ENCODE measurements around the gene CLSTN2.

The CLSTN2 gene

GRCh38 chr3:140349938-140350337, 415.0 kb downstream of the CLSTN2 start:
- TF ChIP-seq CTCF (IDR thresholded peaks at IDR 0.05; ENCODE audit: insufficient read depth, low read depth, low read length, missing control alignments) = no peak
- H3K4me3 ChIP-seq (ENCODE audit: low read depth, low read length) = no peak overlapping the region

GRCh38 chr3:140351466-140351865, 416.5 kb downstream of the CLSTN2 start:
- no peak for DNase-seq (ENCODE audit: low read depth)
- H3K4me3 ChIP-seq (ENCODE audit: low read depth, low read length) = no peak overlapping the region
- TF ChIP-seq CTCF (IDR thresholded peaks at IDR 0.05; ENCODE audit: insufficient read depth, low read depth, low read length, missing control alignments) = no peak

More at GRCh38 chr3:140349938-140350337, 415.0 kb downstream of the CLSTN2 start:
- no peak for DNase-seq (ENCODE audit: low read depth)

- no peak for DNase-seq (ENCODE audit: low read depth)
- no peak for TF ChIP-seq CTCF (IDR thresholded peaks at IDR 0.05; ENCODE audit: insufficient read depth, low read depth, low read length, missing control alignments)
- H3K4me3 ChIP-seq (ENCODE audit: low read depth, low read length) = no peak overlapping the region
Observed at GRCh38 chr3:140355481-140355880, 420.5 kb downstream of the CLSTN2 start.

GRCh38 chr3:140358686-140359085, 423.7 kb downstream of the CLSTN2 start:
- TF ChIP-seq CTCF (IDR thresholded peaks at IDR 0.05; ENCODE audit: insufficient read depth, low read depth, low read length, missing control alignments) = no peak
- no peak overlapping the region for H3K4me3 ChIP-seq (ENCODE audit: low read depth, low read length)

GRCh38 chr3:140359233-140359995, 424.4 kb downstream of the CLSTN2 start:
- no peak for DNase-seq (ENCODE audit: low read depth)
- H3K4me3 ChIP-seq (ENCODE audit: low read depth, low read length) = no peak overlapping the region
- no peak for TF ChIP-seq CTCF (IDR thresholded peaks at IDR 0.05; ENCODE audit: insufficient read depth, low read depth, low read length, missing control alignments)

More at GRCh38 chr3:140358686-140359085, 423.7 kb downstream of the CLSTN2 start:
- no peak for DNase-seq (ENCODE audit: low read depth)

GRCh38 chr3:140360332-140360731, 425.3 kb downstream of the CLSTN2 start:
- TF ChIP-seq CTCF (IDR thresholded peaks at IDR 0.05; ENCODE audit: insufficient read depth, low read depth, low read length, missing control alignments) = no peak
- no peak for DNase-seq (ENCODE audit: low read depth)
- H3K4me3 ChIP-seq (ENCODE audit: low read depth, low read length) = no peak overlapping the region

- H3K4me3 ChIP-seq (ENCODE audit: low read depth, low read length) = no peak overlapping the region
- TF ChIP-seq CTCF (IDR thresholded peaks at IDR 0.05; ENCODE audit: insufficient read depth, low read depth, low read length, missing control alignments) = no peak
- peak; percentile 8 for DNase-seq (ENCODE audit: low read depth)
Observed at GRCh38 chr3:140363801-140364200, 428.8 kb downstream of the CLSTN2 start.
